Heart left ventricle (tissue), 16 donors: ENCODE measurements around the gene SBNO1. TPM values are rescaled to one million over a fixed set of nuclear protein-coding genes. Genes with fewer than 3 reads are reported as not detected.

Experiments used
- ATAC-seq, 4 donors: fragments of 200-7000 bp; cut with Tn5 transposase; one replicate each; pipeline ENCODE4 v1.9.1; 2020 to 2022; ENCODE audit warnings: moderate library complexity in 4 of 4, mild to moderate bottlenecking in 3 of 4, moderate number of reproducible peaks in 1 of 4
- DNase-seq, 5 donors: peaks; one replicate each; pipeline ENCODE4 v3.0.0-alpha.2; 2020
- H3K27ac ChIP-seq, 12 donors: fragments of 200-600 bp; sonication (generic) in 4 of 12; one replicate each; pipeline versions ENCODE4 v1.5.0 to v1.8.0; 2016 to 2022; ENCODE audit warnings: mild to moderate bottlenecking in 2 of 12
- H3K27me3 ChIP-seq, 9 donors: fragments of 200-600 bp; sonication (generic) in 2 of 9; one replicate each; pipeline versions ENCODE4 v1.5.1 to v1.8.0; 2016 to 2022; ENCODE audit warnings: mild to moderate bottlenecking in 3 of 9
- H3K36me3 ChIP-seq, 9 donors: fragments of 200-600 bp; sonication (generic) in 2 of 9; one replicate each; pipeline versions ENCODE4 v1.5.0 to v1.8.0; 2018 to 2022; ENCODE audit warnings: mild to moderate bottlenecking in 2 of 9
- H3K4me1 ChIP-seq, 12 donors: fragments of 200-600 bp; sonication (generic) in 4 of 12; one replicate each; pipeline versions ENCODE4 v1.5.0 to v1.8.0; 2016 to 2022; ENCODE audit warnings: mild to moderate bottlenecking in 3 of 12
- H3K4me3 ChIP-seq, 12 donors: fragments of 200-600 bp; sonication (generic) in 4 of 12; one replicate each; pipeline versions ENCODE4 v1.5.0 to v1.8.0; 2017 to 2022; ENCODE audit warnings: mild to moderate bottlenecking in 9 of 12, moderate library complexity in 4 of 12
- H3K9me3 ChIP-seq, 12 donors: fragments of 200-600 bp; sonication (generic) in 4 of 12; one replicate each; pipeline versions ENCODE4 v1.5.0 to v1.8.0; 2016 to 2022; ENCODE audit warnings: mild to moderate bottlenecking in 1 of 12
- CTCF ChIP-seq, 12 donors: fragments of 200-600 bp; sonication (generic) in 4 of 12; IDR thresholded peaks; one replicate each; pipeline versions ENCODE4 v1.5.0 to v1.8.0; 2018 to 2022; ENCODE audit warnings: antibody characterized with exemption in 12 of 12, mild to moderate bottlenecking in 5 of 12
- POLR2A ChIP-seq, 2 donors: fragments of 450-650 bp; IDR thresholded peaks; one replicate each; pipeline ENCODE4 v1.6.1; 2017; ENCODE audit warnings: antibody characterized with exemption in 2 of 2, mild to moderate bottlenecking in 2 of 2, moderate library complexity in 2 of 2
- WGBS, 4 donors: extraction: QIAGEN DNeasy Blood & Tissue Kit in 2 of 4; methylation state at CpG; one replicate each; pipeline versions ENCODE4 v1.1.5 to v1.1.7; 2013 to 2018; 5-methylcytosine and 5-hydroxymethylcytosine counted together
- intact Hi-C, 10 donors: fragments of 100-400 bp; cut with DNase I; formaldehyde crosslinking; loops; one replicate each; pipeline versions ENCODE4 v1.11.1 to v1.14.2; 2022
- polyA plus RNA-seq, 2 donors: library from polyadenylated mRNA; stranded (reverse); fragments of 200-250 nt; gene quantifications; one replicate each; pipeline ENCODE4 v1.2.3, GENCODE V29; 2013
- total RNA-seq, 9 donors: library from RNA; depleted of rRNA in 2 of 9; stranded (reverse); fragments of >200 nt in 2 of 9; fragmentation: NEBNext Ultra II Directional in 3 of 9; extraction: Animal tissue kit (Norgen Biotek cat#: 25700) in 3 of 9; gene quantifications; one replicate each; pipeline versions ENCODE4 v1.1.0 to v1.2.4, GENCODE V29; 2016 to 2023
- donor health status: ischemic (EF 13 %, LVEDD 7.1; RV severe dilation, severe dysfunction).
- donor health status: healthy with polysubstance abuse.
- donor health status: DM: no; HTN: yes; CAD: no.
- donor health status: DM: no; HTN: no; CAD: no.
- donor health status: ischemic (EF 25% LVEDD 6.9; RV normal size, moderate dysfunction).
- donor health status: ischemic (EF 25% LVEDD 5.7; RV mildly dilated, moderate dysfunction).
- donor health status: healthy.
- donor health status: DM: yes; HTN: yes; CAD: no.
- donor health status: ischemic (EF 35%, LVEDD 5.7; RV mildly dilated, moderate dysfunction).
- donor health status: nonischemic (EF 11% LVEDD 7.7; RV severe dilation, severe dysfunction).
- donor health status: DM: yes; HTN: yes; CAD: no.
- donor health status: PGD.
- donor health status: ischemic (EF 29% LVEDD 5.4; RV normal size, mild dysfunction).
- donor health status: nonischemic (EF 23%, LVEDD 6.1; RV moderate dilation, normal function).

SBNO1 gene
- total and polyA plus RNA-seq, 11 donors = 6.3 to 33.8 (median 25.4) TPM

- WGBS, 4 donors = 1% methylated on average over 22 to 51 of the region's 51 CpGs
- Histone ChIP-seq H3K4me3 (peak overlapping the region; percentile 61 to 93 (median 76)), H3K27me3 (no peaks in the 10 kb centered on the region), H3K27ac (peak overlapping the region; percentile 58 to 93 (median 84)), H3K36me3 (peaks cover 0 to 17% (median 7%) of the 10 kb centered on the region in 9 donors), H3K9me3 (no peaks in the 10 kb centered on the region), H3K4me1 (peaks cover 3 to 39% (median 29%) of the 10 kb centered on the region in 12 donors)
- DNase-seq (peak in 3 of 5 donors; percentile 41 to 72 (median 51)), ATAC-seq (peak in 3 of 4 donors; percentile 2 to 11 (median 11))
- TF ChIP-seq POLR2A (IDR thresholded peaks at IDR 0.05) = no peak
- TF ChIP-seq CTCF (IDR thresholded peaks at IDR 0.05) = peak in 1 of 12 donors; percentile 0
- intact Hi-C loops = loop anchor here in 2 of 10 donors (2.0 kb wide), 1 partner anchor 94 kb away; the partner anchor contains the start of gene SBNO1 (in 2 of the 2)
These were observed 94.2 kb downstream of the SBNO1 start for GRCh38 chr12:123270214-123271000.

- ATAC-seq (no peak), DNase-seq (no peak)
- WGBS, 4 donors = 2 to 6% (median 3%) methylated on average over 4 to 7 of the region's 7 CpGs
- TF ChIP-seq POLR2A (IDR thresholded peaks at IDR 0.05) = no peak
- no peak for TF ChIP-seq CTCF (IDR thresholded peaks at IDR 0.05)
- Histone ChIP-seq H3K4me1 (peaks cover 3 to 39% (median 29%) of the 10 kb centered on the region in 12 donors), H3K36me3 (peaks cover 0 to 22% (median 7%) of the 10 kb centered on the region in 9 donors), H3K27me3 (no peaks in the 10 kb centered on the region), H3K4me3 (peak overlapping the region; percentile 61 to 93 (median 76)), H3K27ac (peak overlapping the region; percentile 58 to 93 (median 84)), H3K9me3 (no peaks in the 10 kb centered on the region)
- intact Hi-C loops = loop anchor here in 4 of 10 donors (2.0 to 10.0 kb wide), 2 partner anchors 95 to 335 kb away; partner anchors contain the start of genes DDX55 (in 2 of the 4) and SBNO1 (in 2 of the 4)
These were observed 94.8 kb downstream of the SBNO1 start for GRCh38 chr12:123269896-123270213.

- Histone ChIP-seq H3K27ac (peak overlapping the region; percentile 58 to 93 (median 84)), H3K9me3 (no peaks in the 10 kb centered on the region), H3K36me3 (peaks cover 0 to 26% (median 9%) of the 10 kb centered on the region in 9 donors), H3K4me1 (peaks cover 3 to 39% (median 29%) of the 10 kb centered on the region in 12 donors), H3K27me3 (no peaks in the 10 kb centered on the region), H3K4me3 (peak overlapping the region; percentile 61 to 93 (median 76))
- WGBS, 4 donors = 9 to 36% (median 15%) methylated on average over 3 to 32 of the region's 32 CpGs
- TF ChIP-seq POLR2A (IDR thresholded peaks at IDR 0.05) (no peak), CTCF (IDR thresholded peaks at IDR 0.05) (peak in 4 of 12 donors; percentile 15 to 34 (median 24))
- DNase-seq (peak; percentile 74 to 84 (median 82)), ATAC-seq (peak; percentile 11 to 80 (median 68))
- intact Hi-C loops = loop anchor here in 2 of 10 donors (10.0 kb wide), 1 partner anchor 335 kb away; the partner anchor contains the start of gene DDX55 (in 2 of the 2)
These were observed 95.2 kb downstream of the SBNO1 start for GRCh38 chr12:123269395-123269892.

GRCh38 chr12:123268850-123269249 lies 95.8 kb downstream of the SBNO1 start:
- Histone ChIP-seq H3K27me3 (no peaks in the 10 kb centered on the region), H3K4me3 (peak overlapping the region in 7 of 12 donors; percentile 61 to 93 (median 78)), H3K9me3 (no peaks in the 10 kb centered on the region), H3K36me3 (peaks cover 0 to 30% (median 14%) of the 10 kb centered on the region in 9 donors), H3K4me1 (peaks cover 3 to 39% (median 29%) of the 10 kb centered on the region in 12 donors), H3K27ac (peak overlapping the region; percentile 58 to 93 (median 84))
- DNase-seq (no peak), ATAC-seq (no peak)
- intact Hi-C loops = loop anchor here in 2 of 10 donors (10.0 kb wide), 1 partner anchor 336 kb away; the partner anchor contains the start of gene DDX55 (in 2 of the 2)
- no peak for TF ChIP-seq CTCF (IDR thresholded peaks at IDR 0.05)
- TF ChIP-seq POLR2A (IDR thresholded peaks at IDR 0.05) = no peak
- 72 to 83% (median 76%) methylated on average over 11 to 13 of the region's 13 CpGs for WGBS, 4 donors
